ENCODE results near the gene DNAH5.

DNAH5 gene

DNA sequence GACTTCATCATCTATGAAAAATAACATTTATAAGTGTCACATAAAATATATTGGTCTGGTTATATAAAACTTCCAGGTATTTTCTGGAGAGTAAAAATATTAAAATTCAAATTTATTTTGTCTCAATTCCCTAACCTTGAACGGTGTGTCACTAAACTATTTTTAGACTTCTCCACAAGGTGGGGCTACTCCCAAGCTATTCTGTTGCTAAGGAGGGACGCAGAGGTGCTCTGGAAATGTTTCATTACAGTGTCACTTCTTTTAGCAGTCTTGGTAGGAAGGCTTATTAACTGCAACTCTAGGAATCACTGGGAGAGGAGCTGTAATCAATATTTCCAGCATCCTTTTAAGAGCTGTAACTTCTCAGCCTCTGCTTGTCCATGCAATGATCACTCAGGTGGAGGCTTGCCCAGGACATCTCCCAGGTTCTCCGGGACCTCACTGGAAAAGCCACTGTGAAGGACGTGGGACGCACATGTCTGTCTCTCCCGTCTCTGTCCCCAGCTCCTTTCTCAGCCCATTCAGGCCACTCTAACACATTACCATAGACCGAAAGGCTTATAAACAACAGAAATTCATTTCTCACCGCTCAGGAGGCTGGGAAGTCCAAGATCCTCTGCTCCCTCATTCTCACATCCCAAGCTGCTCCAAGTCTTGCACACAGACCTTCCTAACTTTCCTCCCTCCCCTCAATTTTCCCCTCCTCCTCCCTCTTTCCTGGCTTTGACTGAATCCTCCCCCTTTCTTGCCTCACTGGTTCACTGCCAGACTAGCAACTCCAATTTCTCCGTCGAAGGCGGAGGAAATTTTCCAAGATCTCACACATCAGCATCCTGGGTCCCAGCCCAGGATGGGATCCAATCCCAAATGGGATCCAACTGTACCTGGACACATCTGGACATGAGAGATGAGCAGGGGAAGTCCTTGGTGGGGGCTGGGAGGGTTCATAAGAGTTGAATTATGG is 32.7 kb upstream of the DNAH5 start:
- Histone ChIP-seq H3K9ac (ENCODE audit: low read length) (no peak overlapping the region), H3K27me3 (ENCODE audit: control insufficient read depth in 1 of 2, insufficient read depth in 2 of 2, low read length in 2 of 2) (no peaks in the 10 kb centered on the region), H3K36me3 (ENCODE audit: insufficient read depth, low read length) (no peaks in the 10 kb centered on the region), H3K4me1 (ENCODE audit: insufficient read depth, low read length) (no peaks in the 10 kb centered on the region), H3K4me3 (ENCODE audit: low read depth in 1 of 2, low read length in 2 of 2) (no peak overlapping the region), H3K9me3 (ENCODE audit: low read length) (no peaks in the 10 kb centered on the region), H3K27ac (ENCODE audit: low read depth, low read length) (no peak overlapping the region)

DNA sequence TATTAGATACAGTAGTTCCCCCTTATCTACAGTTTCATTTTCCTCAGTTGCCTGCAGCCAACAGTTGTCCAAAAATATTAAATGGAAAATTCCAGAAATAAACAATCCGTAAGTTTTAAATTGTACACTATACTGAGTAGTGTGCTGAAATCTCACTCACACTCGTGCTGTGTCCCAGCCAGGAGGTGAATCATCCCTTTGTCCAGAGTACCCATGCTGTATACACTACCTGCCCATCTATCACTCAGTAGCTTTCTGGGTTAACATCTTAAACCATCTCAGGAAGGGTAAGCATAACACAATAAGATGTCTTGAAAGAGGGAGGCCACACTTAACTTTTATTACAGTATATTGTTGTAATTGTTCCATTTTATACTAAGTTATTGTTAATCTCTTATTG is 31.7 kb upstream of the DNAH5 start:
- H3K4me1 ChIP-seq (ENCODE audit: insufficient read depth, low read length), result no peaks in the 10 kb centered on the region
- no peaks in the 10 kb centered on the region for H3K27me3 ChIP-seq (ENCODE audit: control insufficient read depth in 1 of 2, insufficient read depth in 2 of 2, low read length in 2 of 2)
- no peaks in the 10 kb centered on the region for H3K36me3 ChIP-seq (ENCODE audit: insufficient read depth, low read length)
- no peaks in the 10 kb centered on the region for H3K9me3 ChIP-seq (ENCODE audit: low read length)
- H3K9ac ChIP-seq (ENCODE audit: low read length), result no peak overlapping the region
- H3K27ac ChIP-seq (ENCODE audit: low read depth, low read length), result no peak overlapping the region
- H3K4me3 ChIP-seq (ENCODE audit: low read depth in 1 of 2, low read length in 2 of 2), result no peak overlapping the region

DNA sequence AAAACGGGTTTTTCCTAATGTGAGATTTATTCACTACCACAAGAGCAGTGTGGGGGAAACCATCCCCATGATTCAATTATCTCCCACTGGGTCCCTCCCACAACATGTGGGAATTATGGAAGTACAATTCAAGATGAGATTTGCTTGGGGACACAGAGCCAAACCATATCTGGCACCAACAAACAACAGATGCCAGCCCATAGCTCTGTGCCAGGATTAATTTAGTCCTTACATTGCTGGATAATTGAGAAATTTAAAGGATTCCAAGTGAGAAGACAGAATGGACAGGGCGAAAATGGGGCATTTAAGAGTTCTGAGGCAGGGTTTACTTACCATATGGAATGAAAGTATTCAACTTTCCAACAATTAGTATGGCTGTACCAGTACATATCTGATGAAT is 30.8 kb upstream of the DNAH5 start:
- Histone ChIP-seq H3K27ac (ENCODE audit: low read depth, low read length) (no peak overlapping the region), H3K27me3 (ENCODE audit: control insufficient read depth in 1 of 2, insufficient read depth in 2 of 2, low read length in 2 of 2) (no peaks in the 10 kb centered on the region), H3K9ac (ENCODE audit: low read length) (no peak overlapping the region), H3K9me3 (ENCODE audit: low read length) (no peaks in the 10 kb centered on the region), H3K4me1 (ENCODE audit: insufficient read depth, low read length) (no peaks in the 10 kb centered on the region), H3K4me3 (ENCODE audit: low read depth in 1 of 2, low read length in 2 of 2) (no peak overlapping the region), H3K36me3 (ENCODE audit: insufficient read depth, low read length) (no peaks in the 10 kb centered on the region)

DNA sequence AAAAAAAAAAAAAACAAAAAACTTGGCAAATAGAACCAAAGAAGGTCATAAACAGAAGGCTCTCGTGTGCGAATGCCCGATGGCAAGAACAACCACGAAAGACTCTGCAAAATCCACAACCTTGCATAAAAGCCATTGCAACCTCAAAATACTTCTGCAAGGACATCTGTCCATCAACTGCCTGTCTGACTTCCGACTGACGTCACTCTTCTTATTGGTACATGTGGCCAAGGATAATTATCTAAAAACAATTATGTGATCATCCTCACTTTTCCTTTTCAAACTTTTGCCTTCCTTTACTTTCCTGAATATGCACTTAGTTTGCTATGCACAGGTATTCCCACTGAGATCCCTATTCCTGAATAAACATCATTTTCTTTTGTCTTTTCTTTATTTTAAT is 29.2 kb upstream of the DNAH5 start:
- Histone ChIP-seq H3K4me3 (ENCODE audit: low read depth in 1 of 2, low read length in 2 of 2) (no peak overlapping the region), H3K27me3 (ENCODE audit: control insufficient read depth in 1 of 2, insufficient read depth in 2 of 2, low read length in 2 of 2) (no peaks in the 10 kb centered on the region), H3K36me3 (ENCODE audit: insufficient read depth, low read length) (no peaks in the 10 kb centered on the region), H3K9me3 (ENCODE audit: low read length) (no peaks in the 10 kb centered on the region), H3K9ac (ENCODE audit: low read length) (no peak overlapping the region), H3K4me1 (ENCODE audit: insufficient read depth, low read length) (no peaks in the 10 kb centered on the region), H3K27ac (ENCODE audit: low read depth, low read length) (no peak overlapping the region)

DNA sequence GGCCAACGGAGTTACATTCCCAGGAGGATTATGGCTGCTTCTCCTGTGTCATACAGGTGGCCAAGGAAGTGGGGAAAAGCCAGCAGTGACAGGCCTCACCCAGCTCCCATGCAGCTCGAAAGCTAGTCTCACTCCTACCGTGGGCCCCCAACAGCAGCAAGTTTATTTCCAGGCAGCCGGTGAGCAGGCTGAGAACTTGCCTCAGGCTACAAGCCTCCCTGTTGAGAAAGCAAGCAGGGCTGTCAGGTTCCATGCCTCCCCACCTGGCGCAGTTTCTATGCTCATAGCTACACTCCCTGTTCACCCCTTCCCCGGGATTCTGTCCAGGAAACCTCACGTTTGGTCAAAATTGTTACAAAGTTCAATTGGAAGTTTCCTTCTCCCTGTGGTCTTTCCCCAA is 27.5 kb upstream of the DNAH5 start:
- H3K9me3 ChIP-seq (ENCODE audit: low read length), result no peaks in the 10 kb centered on the region
- H3K4me3 ChIP-seq (ENCODE audit: low read depth in 1 of 2, low read length in 2 of 2), result no peak overlapping the region
- no peaks in the 10 kb centered on the region for H3K4me1 ChIP-seq (ENCODE audit: insufficient read depth, low read length)
- no peak overlapping the region for H3K9ac ChIP-seq (ENCODE audit: low read length)
- H3K27ac ChIP-seq (ENCODE audit: low read depth, low read length), result no peak overlapping the region
- no peaks in the 10 kb centered on the region for H3K27me3 ChIP-seq (ENCODE audit: control insufficient read depth in 1 of 2, insufficient read depth in 2 of 2, low read length in 2 of 2)
- H3K36me3 ChIP-seq (ENCODE audit: insufficient read depth, low read length), result no peaks in the 10 kb centered on the region

DNA sequence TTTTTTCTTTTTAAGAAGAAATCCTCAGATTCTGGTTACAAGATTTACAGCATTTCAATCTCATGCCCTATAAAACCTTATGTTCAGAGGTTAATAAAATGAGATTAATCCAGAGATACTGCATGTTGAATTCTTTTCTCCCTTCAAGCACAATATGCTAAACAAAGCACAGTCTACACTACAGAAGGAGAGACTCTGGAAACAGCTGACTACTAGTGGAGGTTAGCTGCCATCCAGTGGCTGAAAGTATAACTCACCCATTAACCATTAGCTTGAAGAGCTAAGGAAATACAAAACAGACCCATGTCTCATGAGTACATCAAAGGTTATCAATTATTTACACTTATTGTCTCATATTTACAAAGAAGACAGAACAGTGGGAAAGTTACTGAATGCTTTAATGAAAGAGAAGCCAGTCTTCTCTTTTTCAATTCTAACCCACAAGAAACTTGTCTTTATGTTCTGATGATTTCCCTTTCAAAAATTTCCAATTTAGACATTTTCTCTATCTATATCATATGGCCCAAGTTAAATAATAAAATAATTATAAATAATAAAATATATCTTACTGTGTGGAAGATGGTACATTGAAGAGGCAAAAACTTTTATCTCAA is 12.7 kb upstream of the DNAH5 start:
- Histone ChIP-seq H3K27me3 (ENCODE audit: control insufficient read depth in 1 of 2, insufficient read depth in 2 of 2, low read length in 2 of 2) (no peaks in the 10 kb centered on the region), H3K27ac (ENCODE audit: low read depth, low read length) (no peak overlapping the region), H3K4me3 (ENCODE audit: low read depth in 1 of 2, low read length in 2 of 2) (no peak overlapping the region)

DNA sequence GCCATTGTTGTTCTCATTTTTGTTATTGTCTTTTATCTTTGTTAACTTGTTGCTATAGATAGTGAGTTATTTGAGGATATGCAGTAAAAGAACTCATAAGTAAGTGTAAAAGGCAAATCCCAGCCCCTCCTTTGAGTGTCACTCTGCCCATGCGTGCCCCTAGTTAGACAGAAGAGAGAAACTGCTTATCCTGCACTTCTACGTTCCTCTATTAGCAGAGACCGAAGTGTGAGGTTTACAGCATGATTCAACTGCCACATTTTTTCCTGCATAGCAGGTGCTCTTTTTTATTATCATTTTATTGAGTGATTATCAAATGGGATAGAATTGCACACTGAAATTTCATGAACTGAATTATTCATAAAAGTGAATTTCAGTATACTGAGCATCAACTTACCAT is 12.0 kb upstream of the DNAH5 start:
- Histone ChIP-seq H3K27ac (ENCODE audit: low read depth, low read length) (no peak overlapping the region), H3K4me3 (ENCODE audit: low read depth in 1 of 2, low read length in 2 of 2) (no peak overlapping the region), H3K4me1 (ENCODE audit: insufficient read depth, low read length) (no peaks in the 10 kb centered on the region), H3K9me3 (ENCODE audit: low read length) (no peaks in the 10 kb centered on the region), H3K27me3 (ENCODE audit: control insufficient read depth in 1 of 2, insufficient read depth in 2 of 2, low read length in 2 of 2) (no peaks in the 10 kb centered on the region), H3K36me3 (ENCODE audit: insufficient read depth, low read length) (no peaks in the 10 kb centered on the region), H3K9ac (ENCODE audit: low read length) (no peak overlapping the region)

More for the DNA sequence above, 12.7 kb upstream of the DNAH5 start:
- no peaks in the 10 kb centered on the region for H3K36me3 ChIP-seq (ENCODE audit: insufficient read depth, low read length)
- no peaks in the 10 kb centered on the region for H3K9me3 ChIP-seq (ENCODE audit: low read length)
- no peak overlapping the region for H3K9ac ChIP-seq (ENCODE audit: low read length)
- H3K4me1 ChIP-seq (ENCODE audit: insufficient read depth, low read length), result no peaks in the 10 kb centered on the region

DNA sequence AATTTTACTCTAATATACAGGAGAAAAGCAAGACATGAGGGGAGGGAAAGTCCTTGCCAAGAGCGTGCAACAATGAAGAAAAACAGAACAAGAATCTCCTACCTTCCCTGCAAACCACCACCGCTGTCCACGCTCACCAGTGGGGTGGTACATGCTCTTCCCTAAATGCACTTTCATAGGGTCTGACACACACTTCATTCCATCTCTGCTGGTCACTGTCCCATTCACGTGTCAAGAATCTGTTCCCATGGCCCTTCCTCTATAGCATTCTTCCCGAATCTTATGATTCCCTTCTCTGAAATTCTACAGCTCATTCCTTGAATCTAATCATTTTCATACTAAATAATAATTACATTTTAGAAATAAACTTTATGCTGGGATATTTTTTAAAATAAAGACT is 11.4 kb upstream of the DNAH5 start:
- no peaks in the 10 kb centered on the region for H3K27me3 ChIP-seq (ENCODE audit: control insufficient read depth in 1 of 2, insufficient read depth in 2 of 2, low read length in 2 of 2)
- H3K36me3 ChIP-seq (ENCODE audit: insufficient read depth, low read length), result no peaks in the 10 kb centered on the region
- H3K4me1 ChIP-seq (ENCODE audit: insufficient read depth, low read length), result no peaks in the 10 kb centered on the region
- H3K27ac ChIP-seq (ENCODE audit: low read depth, low read length), result no peak overlapping the region
- H3K9ac ChIP-seq (ENCODE audit: low read length), result no peak overlapping the region
- no peaks in the 10 kb centered on the region for H3K9me3 ChIP-seq (ENCODE audit: low read length)
- H3K4me3 ChIP-seq (ENCODE audit: low read depth in 1 of 2, low read length in 2 of 2), result no peak overlapping the region

DNA sequence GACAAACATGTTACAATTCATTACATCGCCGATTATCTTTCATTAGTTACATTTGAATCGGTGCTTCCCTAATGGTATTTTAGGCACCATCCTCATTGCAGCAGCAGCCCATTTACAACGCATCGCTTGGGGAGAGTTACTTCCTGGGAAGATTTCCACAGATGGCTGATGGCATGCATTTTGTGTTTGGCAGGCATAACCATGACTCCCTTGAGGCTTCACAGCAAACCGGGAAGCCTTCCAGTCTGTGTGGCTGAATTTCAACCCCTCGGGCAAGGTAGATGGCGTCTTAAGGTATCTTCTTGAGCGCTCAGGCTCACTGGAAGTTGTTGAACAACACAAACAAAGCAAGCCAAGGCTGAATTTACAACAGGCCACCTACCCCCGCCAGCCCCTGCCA is 1.6 kb upstream of the DNAH5 start:
- Histone ChIP-seq H3K27me3 (ENCODE audit: control insufficient read depth in 1 of 2, insufficient read depth in 2 of 2, low read length in 2 of 2) (no peaks in the 10 kb centered on the region), H3K4me3 (ENCODE audit: low read depth in 1 of 2, low read length in 2 of 2) (no peak overlapping the region), H3K27ac (ENCODE audit: low read depth, low read length) (no peak overlapping the region), H3K9ac (ENCODE audit: low read length) (no peak overlapping the region), H3K36me3 (ENCODE audit: insufficient read depth, low read length) (no peaks in the 10 kb centered on the region), H3K9me3 (ENCODE audit: low read length) (no peaks in the 10 kb centered on the region), H3K4me1 (ENCODE audit: insufficient read depth, low read length) (no peaks in the 10 kb centered on the region)

DNA sequence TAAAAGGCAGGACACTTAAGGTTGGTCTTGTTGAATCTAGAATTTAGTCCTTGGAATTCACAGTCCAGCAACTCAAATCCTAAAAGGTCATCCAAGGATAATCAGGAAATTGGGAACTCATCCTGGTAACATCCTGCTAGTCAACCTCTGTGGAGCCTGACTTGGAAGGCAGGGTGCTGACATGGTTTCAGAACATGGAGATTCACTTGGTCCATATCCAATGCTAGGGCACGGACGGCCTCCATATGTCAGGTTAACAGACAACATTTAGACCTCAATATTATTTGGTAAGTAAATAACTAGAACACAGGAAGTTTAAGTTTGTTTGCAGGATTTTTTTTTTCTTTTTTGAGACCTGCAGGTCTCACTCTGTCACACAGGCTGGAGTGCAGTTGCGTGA is 783 bp upstream of the DNAH5 start:
- H3K36me3 ChIP-seq (ENCODE audit: insufficient read depth, low read length), result no peaks in the 10 kb centered on the region
- H3K27me3 ChIP-seq (ENCODE audit: control insufficient read depth in 1 of 2, insufficient read depth in 2 of 2, low read length in 2 of 2), result no peaks in the 10 kb centered on the region
- no peak overlapping the region for H3K9ac ChIP-seq (ENCODE audit: low read length)
- no peak overlapping the region for H3K27ac ChIP-seq (ENCODE audit: low read depth, low read length)
- no peak overlapping the region for H3K4me3 ChIP-seq (ENCODE audit: low read depth in 1 of 2, low read length in 2 of 2)
- H3K9me3 ChIP-seq (ENCODE audit: low read length), result no peaks in the 10 kb centered on the region
- H3K4me1 ChIP-seq (ENCODE audit: insufficient read depth, low read length), result no peaks in the 10 kb centered on the region

DNA sequence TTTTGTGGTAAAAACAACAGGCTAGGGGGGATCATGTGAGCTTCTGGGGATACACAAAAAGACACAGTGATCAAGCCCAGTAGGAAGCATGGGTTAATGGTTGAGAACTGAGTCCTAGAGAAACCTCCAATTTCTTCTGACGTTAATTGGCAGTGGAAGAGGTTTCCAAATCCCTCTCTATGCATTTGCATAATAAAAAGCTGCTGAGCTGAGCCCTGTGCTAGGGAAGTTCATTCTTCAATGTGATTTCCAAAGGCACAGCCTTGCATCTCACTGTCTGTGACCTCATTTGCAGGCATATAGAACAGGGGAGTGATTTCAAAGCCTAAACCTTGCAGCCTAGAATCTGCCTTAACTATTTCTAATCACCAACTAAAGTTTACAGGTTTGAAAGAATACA is 812 bp downstream of the DNAH5 start:
- no peak overlapping the region for H3K9ac ChIP-seq (ENCODE audit: low read length)
- no peaks in the 10 kb centered on the region for H3K27me3 ChIP-seq (ENCODE audit: control insufficient read depth in 1 of 2, insufficient read depth in 2 of 2, low read length in 2 of 2)
- no peaks in the 10 kb centered on the region for H3K9me3 ChIP-seq (ENCODE audit: low read length)
- H3K4me3 ChIP-seq (ENCODE audit: low read depth in 1 of 2, low read length in 2 of 2), result no peak overlapping the region
- no peaks in the 10 kb centered on the region for H3K4me1 ChIP-seq (ENCODE audit: insufficient read depth, low read length)
- no peak overlapping the region for H3K27ac ChIP-seq (ENCODE audit: low read depth, low read length)
- no peaks in the 10 kb centered on the region for H3K36me3 ChIP-seq (ENCODE audit: insufficient read depth, low read length)

DNA sequence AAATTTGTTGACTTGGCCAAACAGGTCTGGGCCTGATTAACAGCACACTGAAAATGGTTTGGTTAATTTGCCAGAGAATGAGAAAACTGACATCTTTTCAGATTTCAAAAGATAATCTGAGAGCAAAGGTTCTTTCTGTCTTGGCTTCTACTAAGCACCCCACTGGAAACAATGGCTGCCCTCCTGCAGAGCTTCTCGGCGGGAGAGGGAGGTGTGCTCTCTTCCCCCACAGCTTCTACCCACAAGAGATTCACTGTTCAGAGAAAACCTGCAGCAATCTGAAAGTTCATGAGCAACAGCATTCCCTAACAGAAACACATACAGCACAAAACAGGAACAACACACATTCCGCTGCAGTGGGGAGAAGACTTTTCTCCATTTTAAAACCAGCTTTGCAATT is 3.0 kb downstream of the DNAH5 start:
- no peaks in the 10 kb centered on the region for H3K36me3 ChIP-seq (ENCODE audit: insufficient read depth, low read length)
- no peak overlapping the region for H3K27ac ChIP-seq (ENCODE audit: low read depth, low read length)

More for the DNA sequence above, 3.0 kb downstream of the DNAH5 start:
- H3K4me3 ChIP-seq (ENCODE audit: low read depth in 1 of 2, low read length in 2 of 2), result no peak overlapping the region
- H3K4me1 ChIP-seq (ENCODE audit: insufficient read depth, low read length), result no peaks in the 10 kb centered on the region
- H3K9me3 ChIP-seq (ENCODE audit: low read length), result no peaks in the 10 kb centered on the region
- H3K9ac ChIP-seq (ENCODE audit: low read length), result no peak overlapping the region
- H3K27me3 ChIP-seq (ENCODE audit: control insufficient read depth in 1 of 2, insufficient read depth in 2 of 2, low read length in 2 of 2), result no peaks in the 10 kb centered on the region
